ENCODE results near the gene GPRIN1. TPM values are rescaled to one million over a fixed set of nuclear protein-coding genes. Genes with fewer than 3 reads are reported as not detected.

GPRIN1 gene
- total RNA-seq, 1 donor from 2014 or later: 2.1 TPM

- no peak overlapping the region for H3K4me3 Mint-ChIP-seq (ENCODE audit: unreplicated experiment)
- H3K27ac Mint-ChIP-seq (ENCODE audit: unreplicated experiment): no peak overlapping the region
- H3K36me3 Mint-ChIP-seq (ENCODE audit: low read depth): no peaks in the 10 kb centered on the region
- TF ChIP-seq CTCF (IDR thresholded peaks at IDR 0.05): no peak
- DNase-seq (ENCODE audit: low spot score): no peak
- H3K4me1 Mint-ChIP-seq (ENCODE audit: low read depth): no peaks in the 10 kb centered on the region
- peaks cover 16% of the 10 kb centered on the region for H3K27me3 Mint-ChIP-seq (ENCODE audit: low read depth)
- no peaks in the 10 kb centered on the region for H3K9me3 Mint-ChIP-seq (ENCODE audit: low read depth)
These were observed 34.9 kb downstream of the GPRIN1 start for GRCh38 chr5:176575066-176575465.

GRCh38 chr5:176574297-176574591, 35.7 kb downstream of the GPRIN1 start:
- Mint-ChIP-seq H3K27me3 (ENCODE audit: low read depth) (peaks cover 18% of the 10 kb centered on the region), H3K9me3 (ENCODE audit: low read depth) (no peaks in the 10 kb centered on the region), H3K4me1 (ENCODE audit: low read depth) (no peaks in the 10 kb centered on the region), H3K27ac (ENCODE audit: unreplicated experiment) (no peak overlapping the region), H3K36me3 (ENCODE audit: low read depth) (no peaks in the 10 kb centered on the region), H3K4me3 (ENCODE audit: unreplicated experiment) (no peak overlapping the region)
- no peak for DNase-seq (ENCODE audit: low spot score)
- TF ChIP-seq CTCF (IDR thresholded peaks at IDR 0.05): peak; percentile 12

GRCh38 chr5:176573564-176574296, 36.2 kb downstream of the GPRIN1 start:
- H3K9me3 Mint-ChIP-seq (ENCODE audit: low read depth): no peaks in the 10 kb centered on the region
- peaks cover 18% of the 10 kb centered on the region for H3K27me3 Mint-ChIP-seq (ENCODE audit: low read depth)
- H3K27ac Mint-ChIP-seq (ENCODE audit: unreplicated experiment): no peak overlapping the region
- no peak overlapping the region for H3K4me3 Mint-ChIP-seq (ENCODE audit: unreplicated experiment)
- peak; percentile 88 for TF ChIP-seq CTCF (IDR thresholded peaks at IDR 0.05)
- H3K36me3 Mint-ChIP-seq (ENCODE audit: low read depth): no peaks in the 10 kb centered on the region
- H3K4me1 Mint-ChIP-seq (ENCODE audit: low read depth): no peaks in the 10 kb centered on the region
- DNase-seq (ENCODE audit: low spot score): no peak

- peak; percentile 55 for TF ChIP-seq CTCF (IDR thresholded peaks at IDR 0.05)
- H3K4me3 Mint-ChIP-seq (ENCODE audit: unreplicated experiment): no peak overlapping the region
- no peak for DNase-seq (ENCODE audit: low spot score)
These were observed 39.9 kb downstream of the GPRIN1 start for GRCh38 chr5:176570044-176570443.

GRCh38 chr5:176568657-176569056, 41.3 kb downstream of the GPRIN1 start:
- Mint-ChIP-seq H3K4me1 (ENCODE audit: low read depth) (no peaks in the 10 kb centered on the region), H3K36me3 (ENCODE audit: low read depth) (no peaks in the 10 kb centered on the region), H3K27me3 (ENCODE audit: low read depth) (peaks cover 18% of the 10 kb centered on the region), H3K9me3 (ENCODE audit: low read depth) (peaks cover 5% of the 10 kb centered on the region), H3K27ac (ENCODE audit: unreplicated experiment) (no peak overlapping the region), H3K4me3 (ENCODE audit: unreplicated experiment) (no peak overlapping the region)
- TF ChIP-seq CTCF (IDR thresholded peaks at IDR 0.05): no peak
- DNase-seq (ENCODE audit: low spot score): no peak

More at GRCh38 chr5:176570044-176570443, 39.9 kb downstream of the GPRIN1 start:
- no peak overlapping the region for H3K27ac Mint-ChIP-seq (ENCODE audit: unreplicated experiment)
- peaks cover 18% of the 10 kb centered on the region for H3K27me3 Mint-ChIP-seq (ENCODE audit: low read depth)
- no peaks in the 10 kb centered on the region for H3K4me1 Mint-ChIP-seq (ENCODE audit: low read depth)
- H3K9me3 Mint-ChIP-seq (ENCODE audit: low read depth): peaks cover 5% of the 10 kb centered on the region
- no peaks in the 10 kb centered on the region for H3K36me3 Mint-ChIP-seq (ENCODE audit: low read depth)
